ENCODE results near the gene PCNT. TPM values are rescaled to one million over a fixed set of nuclear protein-coding genes. Genes with fewer than 3 reads are reported as not detected.

Gene PCNT
- total and polyA plus RNA-seq, 2 of the 8 experiments (the other 6 are each of a cell fraction or from before 2014, with no cell fraction given) = 9.9 to 45.1 TPM

GRCh38 chr21:46294647-46295176 lies 29.2 kb upstream of the PCNT start:
- peak overlapping the region; percentile 72 for H4K8ac ChIP-seq (ENCODE audit: extremely low read depth, insufficient read depth, low read length)
- H2BK15ac ChIP-seq (ENCODE audit: low read length) = peak overlapping the region; percentile 72; the same call in 1 of the 2 replicates
- 76% methylated on average over 7 of the region's 10 CpGs; no CpG with 5 or more reads in 1 of the 2 experiments for WGBS, 2 experiments (ENCODE audit: extremely low coverage in 1 of 2, insufficient coverage in 1 of 2, insufficient read length in 1 of 2, insufficient replicate concordance in 2 of 2, low coverage in 1 of 2, low lambda C conversion rate in 2 of 2, missing lambda C conversion rate in 1 of 2)
- no peaks in the 10 kb centered on the region for H3K9me3 ChIP-seq (ENCODE audit: insufficient read depth in 2 of 2, low read depth in 1 of 2, low read length in 1 of 2)
- no peak overlapping the region for H3K56ac ChIP-seq (replicated peaks; ENCODE audit: insufficient read length, low read depth, low read length)
- no peak overlapping the region for H3K14ac ChIP-seq (ENCODE audit: insufficient read length)
- FAIRE-seq (no peak), DNase-seq (ENCODE audit: low read depth in 1 of 2, low spot score in 2 of 2) (no peak)
- H4K5ac ChIP-seq (ENCODE audit: insufficient read length, low read depth, low read length) = no peak overlapping the region
- H4K91ac ChIP-seq (replicated peaks; ENCODE audit: insufficient read length, low read length) = no peak overlapping the region
- no peak overlapping the region for H2AFZ ChIP-seq (ENCODE audit: low read length)
- peaks cover 2% of the 10 kb centered on the region in 2 experiments for H4K20me1 ChIP-seq (replicated peaks in 1 of 2; ENCODE audit: control insufficient read depth in 1 of 2, insufficient read depth in 2 of 2, low read length in 2 of 2)
- no peak overlapping the region for H2BK20ac ChIP-seq (ENCODE audit: low read length)
- peaks cover 0 to 3% of the 10 kb centered on the region in 2 experiments; a peak in 2 of 4 replicates for H3K79me2 ChIP-seq (ENCODE audit: control insufficient read depth in 1 of 2, insufficient read depth in 2 of 2, low read length in 2 of 2)
- H3K23me2 ChIP-seq (ENCODE audit: low read depth, low read length) = peaks cover 3% of the 10 kb centered on the region; the same call in 1 of the 2 replicates
- H3K27me3 ChIP-seq (replicated peaks in 1 of 4; ENCODE audit: control insufficient read depth in 3 of 4, extremely low read depth in 1 of 4, insufficient read depth in 3 of 4, low read length in 3 of 4) = peaks cover 0 to 3% (median 0%) of the 10 kb centered on the region in 4 experiments; a peak in 1 of 7 replicates
- H3K4me1 ChIP-seq (replicated peaks in 1 of 4; ENCODE audit: control insufficient read depth in 3 of 4, insufficient read depth in 4 of 4, low read length in 3 of 4) = peaks cover 2 to 12% (median 8%) of the 10 kb centered on the region in 4 experiments; a peak in 6 of 7 replicates
- peak overlapping the region; percentile 40; the same call in 1 of the 2 replicates for H2AK5ac ChIP-seq (ENCODE audit: low read depth, low read length)
- no peak overlapping the region for H3K9ac ChIP-seq (replicated peaks in 1 of 4; ENCODE audit: extremely low read depth in 1 of 4, low read depth in 3 of 4, low read length in 3 of 4)
- H2BK5ac ChIP-seq (ENCODE audit: low read depth, low read length) = 0 out of 2 replicates have a peak overlapping the region, but pooled peaks have one; percentile 71
- H3K36me3 ChIP-seq (ENCODE audit: control insufficient read depth in 2 of 4, insufficient read depth in 4 of 4, low read length in 3 of 4) = peaks cover 3 to 16% (median 10%) of the 10 kb centered on the region in 4 experiments; a peak in 7 of 8 replicates
- H2BK12ac ChIP-seq (ENCODE audit: low read depth, low read length) = 0 out of 2 replicates have a peak overlapping the region, but pooled peaks have one; percentile 75
- H3K4me2 ChIP-seq (ENCODE audit: insufficient read depth in 1 of 2, low read depth in 2 of 2, low read length in 2 of 2) = 0 out of 4 replicates have a peak overlapping the region, but pooled peaks of 1 of the 2 experiments have one; percentile 25
- no peak for TF ChIP-seq EZH2 (IDR thresholded peaks at IDR 0.05; ENCODE audit: low read depth, low read length, severe bottlenecking)
- no peak for TF ChIP-seq NANOG (IDR thresholded peaks at IDR 0.05; ENCODE audit: insufficient read depth, low read depth, low read length, poor library complexity, severe bottlenecking)
- no peak for TF ChIP-seq POLR2A (IDR thresholded peaks at IDR 0.05; ENCODE audit: control extremely low read depth in 1 of 2, low read depth in 2 of 2, low read length in 2 of 2)
- H3K18ac ChIP-seq (ENCODE audit: extremely low read depth, low read length) = no peak overlapping the region
- ChIA-PET CTCF (ENCODE audit: partially characterized antibody) (interaction anchor here (0.9 to 1.3 kb wide), 3 partner anchors 10 to 31 kb away, joined by 3 to 5 read pairs (median 3); a partner anchor contains a TSS), POLR2A (ENCODE audit: partially characterized antibody) (interaction anchor here (1.0 to 3.7 kb wide), 3 partner anchors 9 to 28 kb away, joined by 5 to 22 read pairs (median 6); partner anchors contain the start of genes C21orf58, MCM3AP and YBEY)
- no peak overlapping the region for H2BK120ac ChIP-seq (replicated peaks; ENCODE audit: low read depth, low read length)
- no peak overlapping the region for H3K23ac ChIP-seq (ENCODE audit: insufficient read length)
- no peak overlapping the region for H3K4me3 ChIP-seq (ENCODE audit: extremely low read depth in 1 of 4, insufficient read depth in 2 of 4, low read depth in 3 of 4, low read length in 4 of 4)
- H3K27ac ChIP-seq (ENCODE audit: low read depth, low read length) = no peak overlapping the region
- peaks cover 4% of the 10 kb centered on the region for H3K79me1 ChIP-seq (ENCODE audit: low read depth, low read length)
- no peak overlapping the region for H3K4ac ChIP-seq (replicated peaks; ENCODE audit: insufficient read length, low read depth, low read length)
